Stimulated activated CD4-positive, alpha-beta T cell treated with anti-CD3 and anti-CD28 coated beads, Interleukin-4, amount 100 ng/mL, for 48 hours (primary cell): ENCODE results near the gene MFAP2.
"Not testable (repeated sequence)": the region's sequence is repeated elsewhere in the genome, so short reads cannot be mapped to it uniquely, and the experiment has no call there.

ENCODE experiments used
- DNase-seq, 2 donors: peaks; one replicate each; pipeline ENCODE4 v3.0.0-alpha.2; 2020; ENCODE audit warnings: low read depth in 2 of 2

The MFAP2 gene

DNA sequence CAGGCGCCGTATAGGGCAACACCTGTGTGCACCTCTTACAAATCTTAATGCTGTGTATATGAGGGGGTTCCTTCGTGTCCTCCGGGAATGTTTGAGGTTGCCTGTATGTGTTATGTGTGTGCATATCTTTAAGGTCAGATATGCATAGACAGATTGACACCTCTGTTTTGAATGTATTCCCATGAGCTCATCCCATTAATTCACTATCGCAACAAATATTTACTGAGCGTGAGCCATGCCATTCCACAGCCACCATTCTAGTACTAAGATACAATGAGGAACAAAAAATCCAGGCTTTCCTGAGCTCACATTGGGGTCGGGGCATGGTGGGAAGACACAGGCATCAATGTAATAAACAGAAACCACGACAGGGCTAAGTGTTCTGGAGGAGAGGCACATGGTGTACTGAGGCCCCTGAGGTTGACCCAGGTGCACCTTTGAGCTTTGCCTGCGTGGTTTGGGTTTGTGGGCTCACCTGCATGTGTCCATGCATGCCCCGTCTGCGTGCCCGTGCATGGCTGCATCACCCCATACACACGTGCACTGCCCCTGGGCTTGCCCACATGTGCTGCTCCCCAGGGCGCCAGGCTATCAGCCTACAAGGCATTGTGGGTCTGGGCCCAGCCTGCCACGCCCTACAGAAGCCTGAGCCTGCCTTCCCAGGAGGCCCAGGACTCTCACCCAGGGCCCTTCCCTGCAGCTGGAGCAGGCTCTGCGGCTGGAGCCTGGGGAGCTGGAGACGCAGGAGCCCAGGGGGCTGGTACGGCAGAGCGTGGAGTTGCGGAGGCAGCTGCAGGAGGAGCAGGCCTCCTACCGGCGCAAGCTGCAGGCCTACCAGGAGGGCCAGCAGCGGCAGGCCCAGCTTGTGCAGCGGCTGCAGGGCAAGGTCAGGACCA, 51.0 kb downstream of the MFAP2 start:
- not testable (repeated sequence) for DNase-seq

DNA sequence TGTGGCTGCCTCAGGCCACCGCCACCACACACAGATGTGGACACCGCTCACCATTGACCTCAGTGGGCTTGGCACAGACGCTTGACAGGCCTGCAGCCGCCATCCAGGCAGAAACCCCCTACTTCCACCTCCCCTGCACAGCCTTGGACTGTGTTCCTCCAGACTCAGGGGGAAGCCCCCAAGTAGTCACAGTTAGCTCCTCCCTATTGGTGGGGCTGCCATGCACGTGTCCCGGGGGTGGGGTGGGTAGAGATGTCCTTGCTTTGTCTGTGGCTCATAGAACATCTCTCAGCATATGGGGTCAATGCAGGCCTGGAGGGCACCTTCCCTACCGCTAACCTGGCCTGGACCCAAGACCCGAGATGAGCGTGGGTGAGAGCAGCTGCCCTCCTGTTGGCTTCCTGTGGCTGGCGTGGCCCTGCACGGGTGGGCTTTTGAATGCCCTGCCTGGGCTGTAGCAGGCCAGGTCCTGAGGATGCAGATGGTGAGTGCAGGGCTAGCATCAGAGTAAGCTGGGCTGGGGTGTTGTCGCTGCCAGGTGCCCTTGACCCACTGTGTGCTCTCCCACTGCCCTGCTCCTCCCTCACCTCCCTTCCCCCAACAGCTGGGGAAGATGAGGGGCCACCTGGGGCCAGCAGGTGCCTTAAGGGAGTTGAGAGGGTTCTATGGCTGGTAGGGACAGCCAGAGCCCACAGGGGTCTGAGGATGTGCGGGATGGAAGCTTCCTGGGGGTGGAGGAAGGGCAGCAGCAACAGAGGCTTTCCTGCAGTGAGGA, 52.5 kb downstream of the MFAP2 start:
- no peak for DNase-seq

DNA sequence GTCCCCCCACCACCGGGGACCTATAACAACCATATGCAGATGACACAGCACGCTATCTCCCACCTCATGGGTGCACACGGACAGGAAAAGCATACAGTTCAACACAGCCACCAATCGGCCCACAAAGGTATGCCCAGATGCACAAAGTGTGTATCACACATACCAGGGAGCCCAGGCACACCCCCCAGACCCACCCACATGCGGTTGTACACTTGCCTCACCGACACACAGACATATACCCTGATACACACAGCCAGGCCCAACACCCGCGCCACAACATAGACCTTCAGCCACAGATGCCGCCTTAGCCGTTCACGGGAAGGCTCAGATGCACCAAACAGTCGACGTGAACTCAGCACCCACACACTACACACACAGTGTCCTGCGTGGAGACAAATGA, 53.2 kb downstream of the MFAP2 start:
- no peak for DNase-seq

DNA sequence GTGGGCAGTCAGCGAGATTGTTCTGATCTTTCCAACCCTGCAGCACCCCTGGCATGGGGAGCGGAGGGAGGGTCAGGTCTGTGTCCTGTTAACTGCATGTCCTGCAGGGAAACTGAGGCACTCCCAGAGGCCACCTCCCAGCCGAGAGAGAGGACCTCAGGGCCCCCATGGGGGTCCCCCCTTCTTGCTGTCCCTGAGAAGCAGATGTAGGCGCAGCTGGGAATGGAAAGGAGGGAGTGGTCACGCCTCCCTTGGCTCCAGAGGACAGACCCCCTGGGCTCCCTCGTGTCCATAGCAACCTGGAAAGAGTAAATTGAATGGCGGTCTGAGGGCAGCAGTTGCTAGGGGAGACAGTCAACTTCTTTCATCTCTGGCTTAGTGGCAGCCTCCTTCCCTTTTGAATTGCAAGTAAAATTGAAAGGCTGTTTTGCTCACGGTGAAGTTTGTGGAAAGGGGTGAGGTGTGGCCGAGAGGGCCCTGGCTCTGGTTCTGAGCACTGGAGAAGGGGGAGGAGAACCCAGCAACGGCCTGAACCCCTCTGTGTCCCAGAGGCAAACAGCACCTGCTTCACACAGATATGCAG, 53.8 kb downstream of the MFAP2 start:
- DNase-seq = no peak

DNA sequence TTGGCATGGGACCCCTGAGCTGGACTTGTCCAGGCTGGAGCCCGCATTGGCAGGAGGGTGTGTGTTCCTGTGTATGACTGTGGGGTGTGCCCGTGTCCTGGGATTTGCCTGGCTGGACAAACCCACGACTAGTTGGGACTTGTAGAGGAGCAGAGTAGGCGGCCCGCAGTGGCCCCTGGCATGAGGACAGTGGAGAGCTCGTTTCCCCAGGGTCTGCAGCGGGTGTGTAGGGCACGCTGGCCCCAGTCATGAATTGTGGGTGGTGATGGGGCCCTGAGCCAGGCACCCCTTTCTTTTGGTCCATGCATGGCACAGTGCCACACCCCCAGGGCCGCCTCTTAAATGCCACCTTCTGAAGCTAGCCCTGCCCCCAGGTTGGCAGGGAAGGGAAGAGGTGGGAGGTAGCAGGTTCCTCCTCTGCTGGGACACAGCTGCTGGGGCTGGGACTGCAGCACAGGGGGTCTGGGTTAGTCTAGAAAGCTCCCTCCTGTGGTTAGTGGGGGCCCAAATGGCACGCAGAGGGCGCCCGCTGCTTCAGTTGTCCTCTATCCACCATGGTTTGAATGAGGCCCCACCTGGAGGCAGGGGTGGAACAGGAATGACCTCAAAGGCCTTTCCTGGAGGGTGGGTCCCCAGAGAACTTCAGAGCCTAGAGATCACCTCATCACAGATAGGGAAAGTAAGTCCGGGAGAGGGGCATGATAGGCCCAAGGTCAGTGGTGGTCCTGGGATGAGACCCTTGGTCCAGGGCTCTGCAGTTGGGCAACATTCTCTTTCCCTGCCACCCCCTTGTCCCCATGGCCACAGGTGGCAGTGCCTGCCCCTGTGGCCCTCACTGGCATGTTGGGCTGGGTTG, 54.6 kb downstream of the MFAP2 start:
- DNase-seq = no peak

DNA sequence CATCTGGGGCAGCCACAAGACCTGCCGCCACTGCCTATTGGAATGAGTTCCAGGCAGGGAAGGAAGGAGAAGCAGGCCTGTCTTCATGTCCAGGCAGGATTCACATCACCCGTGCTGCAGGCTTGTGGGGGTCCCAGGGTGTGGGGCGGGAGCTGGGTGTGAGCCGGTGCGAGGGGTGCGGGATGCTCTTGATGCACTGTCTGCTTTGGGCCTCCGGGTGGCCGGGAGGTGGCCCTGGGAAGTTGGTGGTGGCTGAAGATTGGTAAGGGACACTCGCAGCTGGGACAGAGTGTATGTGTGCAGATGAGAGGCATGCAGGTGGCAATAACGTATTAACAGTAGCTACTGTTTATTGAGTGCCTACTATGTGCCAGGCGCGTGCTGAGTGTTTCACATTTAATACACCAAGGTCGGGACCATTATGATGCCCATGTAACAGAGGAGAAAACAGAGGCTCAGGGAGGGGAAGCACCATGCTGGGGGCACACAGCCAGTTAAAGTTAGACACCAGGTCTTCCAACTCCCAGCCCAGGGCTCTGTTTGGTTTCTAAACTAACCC, 55.4 kb downstream of the MFAP2 start:
- DNase-seq = no peak
